HepG2 (cell line): ENCODE results near the gene SEMA4C. TPM values are rescaled to one million over a fixed set of nuclear protein-coding genes. Genes with fewer than 3 reads are reported as not detected.
A peak's percentile ranks its signal among the peaks of the same experiment; 100 is the strongest.

ENCODE experiments used
- ARID2 ChIP-seq: sonication (generic); formaldehyde crosslinking; IDR thresholded peaks from 2 replicates; pipeline ENCODE4 v1.8.1; 2022; ENCODE audit warnings: mild to moderate bottlenecking, missing genetic modification reagents, borderline replicate concordance
- CBFB ChIP-seq: sonication (generic); formaldehyde crosslinking; IDR thresholded peaks from 2 replicates; pipeline ENCODE4 v1.4.0; 2020; ENCODE audit warnings: missing genetic modification reagents
- CBX1 ChIP-seq: IDR thresholded peaks from one replicate; pipeline ENCODE4 v1.6.1; 2016; ENCODE audit warnings: antibody characterized with exemption, low read depth
- ESRRA ChIP-seq: sonication (generic); formaldehyde crosslinking; IDR thresholded peaks from 2 replicates; pipeline ENCODE4 v1.5.1; 2020; ENCODE audit warnings: mild to moderate bottlenecking, low read depth, missing genetic modification reagents
- FOXA1 ChIP-seq, 2 experiments: fragments of 450-650 bp in 1 of 2; sonication (generic) in 1 of 2; formaldehyde crosslinking in 1 of 2; IDR thresholded peaks; 2 replicates each; pipeline versions ENCODE4 v1.4.0 to v1.6.1; 2016 to 2020; ENCODE audit warnings: missing genetic modification reagents in 1 of 2
- HNF4A ChIP-seq: sonication (generic); formaldehyde crosslinking; IDR thresholded peaks from 2 replicates; pipeline ENCODE4 v1.4.0; 2020; ENCODE audit warnings: missing genetic modification reagents
- HNRNPLL ChIP-seq: fragments of 200-400 bp; formaldehyde crosslinking; IDR thresholded peaks from 2 replicates; pipeline ENCODE4 v1.6.1; 2017; ENCODE audit warnings: mild to moderate bottlenecking, low read depth, low read length; ENCODE audit not compliant: poor library complexity, severe bottlenecking
- IRF2 ChIP-seq: IDR thresholded peaks from 2 replicates; pipeline ENCODE4 v1.6.1; 2018; ENCODE audit warnings: missing genetic modification reagents, missing compliant biosample characterization
- KLF16 ChIP-seq, 2 experiments: sonication (generic) in 1 of 2; formaldehyde crosslinking in 1 of 2; IDR thresholded peaks; 2 replicates each; pipeline versions ENCODE4 v1.6.1 to v1.8.0; 2016 to 2023; ENCODE audit warnings: missing genetic modification reagents in 2 of 2, missing compliant biosample characterization in 1 of 2
- MAZ ChIP-seq, 2 experiments: sonication (generic) in 1 of 2; formaldehyde crosslinking in 1 of 2; IDR thresholded peaks; 2 replicates each; pipeline versions ENCODE4 v1.5.0 to v1.6.1; 2012 to 2020; ENCODE audit warnings: low read depth in 2 of 2, mild to moderate bottlenecking in 2 of 2, borderline replicate concordance in 1 of 2, improper control_type of control experiment in 1 of 2, low read length in 1 of 2, missing genetic modification reagents in 1 of 2, moderate library complexity in 1 of 2
- NR1H2 ChIP-seq: sonication (generic); formaldehyde crosslinking; IDR thresholded peaks from 2 replicates; pipeline ENCODE4 v1.8.1; 2022; ENCODE audit warnings: low read depth, missing genetic modification reagents, borderline replicate concordance
- SMARCE1 ChIP-seq: fragments of 450-650 bp; IDR thresholded peaks from 2 replicates; pipeline ENCODE4 v1.6.1; 2017; ENCODE audit warnings: borderline replicate concordance
- TCF7 ChIP-seq: sonication (generic); IDR thresholded peaks from 2 replicates; pipeline ENCODE4 v1.6.1; 2016; ENCODE audit warnings: antibody characterized with exemption, low read depth
- ZFP1 ChIP-seq: IDR thresholded peaks from 2 replicates; pipeline ENCODE4 v1.6.1; 2016
- ZNF12 ChIP-seq: sonication (generic); formaldehyde crosslinking; IDR thresholded peaks from 2 replicates; pipeline ENCODE4 v1.5.0; 2020; ENCODE audit warnings: missing genetic modification reagents
- ZNF333 ChIP-seq: sonication (generic); formaldehyde crosslinking; IDR thresholded peaks from 2 replicates; pipeline ENCODE4 v1.4.0; 2020; ENCODE audit warnings: mild to moderate bottlenecking, missing genetic modification reagents, borderline replicate concordance
- ZNF564 ChIP-seq: sonication (generic); formaldehyde crosslinking; IDR thresholded peaks from 2 replicates; pipeline ENCODE4 v1.8.1; 2023; ENCODE audit warnings: mild to moderate bottlenecking, missing genetic modification reagents
- ZNF747 ChIP-seq: sonication (generic); formaldehyde crosslinking; IDR thresholded peaks from 2 replicates; pipeline ENCODE4 v1.8.1; 2023; ENCODE audit warnings: missing genetic modification reagents, mild to moderate bottlenecking, borderline replicate concordance
- ZSCAN30 ChIP-seq: sonication (generic); formaldehyde crosslinking; IDR thresholded peaks from 2 replicates; pipeline ENCODE4 v1.5.0; 2020; ENCODE audit warnings: mild to moderate bottlenecking, missing genetic modification reagents
- polyA plus RNA-seq, 8 experiments: library from polyadenylated mRNA; depleted of rRNA in 3 of 8; stranded (reverse) in 7 of 8; unstranded in 1 of 8; fragments of >200 nt; fragmentation: Illumina TruSeq in 4 of 8; extraction: Trizol in 4 of 8; gene quantifications; 2 replicates each; pipeline versions ENCODE4 v1.2.1 to v1.2.3, GENCODE V29; 2011 to 2016; ENCODE audit warnings: low read depth in 4 of 8, missing spikeins in 1 of 8, mixed read lengths in 1 of 8; ENCODE audit not compliant: insufficient read depth in 1 of 8
- total RNA-seq, 5 experiments: library from RNA; depleted of rRNA; stranded (reverse); fragments of >200 nt; fragmentation: Illumina TruSeq; extraction: Trizol; gene quantifications; 2 replicates each; pipeline ENCODE4 v1.2.3, GENCODE V29; 2016; ENCODE audit warnings: low read depth in 1 of 5
- TF ChIP-seq, protein P1 (sequence below): sonication (generic); formaldehyde crosslinking; IDR thresholded peaks from 2 replicates; pipeline ENCODE4 v1.4.0; 2020; ENCODE audit warnings: missing genetic modification reagents
- TF ChIP-seq, protein P2 (sequence below): sonication (generic); formaldehyde crosslinking; IDR thresholded peaks from 2 replicates; pipeline ENCODE4 v1.8.1; 2023; ENCODE audit warnings: mild to moderate bottlenecking, moderate library complexity, missing genetic modification reagents
- TF ChIP-seq, protein P3 (sequence below): sonication (generic); formaldehyde crosslinking; IDR thresholded peaks from 2 replicates; pipeline ENCODE4 v1.4.0; 2020; ENCODE audit warnings: missing genetic modification reagents

Gene SEMA4C
- total and polyA plus RNA-seq, 2 of the 13 experiments (the other 11 are each of a cell fraction or from before 2014, with no cell fraction given), result 25.9 to 46.6 TPM

DNA sequence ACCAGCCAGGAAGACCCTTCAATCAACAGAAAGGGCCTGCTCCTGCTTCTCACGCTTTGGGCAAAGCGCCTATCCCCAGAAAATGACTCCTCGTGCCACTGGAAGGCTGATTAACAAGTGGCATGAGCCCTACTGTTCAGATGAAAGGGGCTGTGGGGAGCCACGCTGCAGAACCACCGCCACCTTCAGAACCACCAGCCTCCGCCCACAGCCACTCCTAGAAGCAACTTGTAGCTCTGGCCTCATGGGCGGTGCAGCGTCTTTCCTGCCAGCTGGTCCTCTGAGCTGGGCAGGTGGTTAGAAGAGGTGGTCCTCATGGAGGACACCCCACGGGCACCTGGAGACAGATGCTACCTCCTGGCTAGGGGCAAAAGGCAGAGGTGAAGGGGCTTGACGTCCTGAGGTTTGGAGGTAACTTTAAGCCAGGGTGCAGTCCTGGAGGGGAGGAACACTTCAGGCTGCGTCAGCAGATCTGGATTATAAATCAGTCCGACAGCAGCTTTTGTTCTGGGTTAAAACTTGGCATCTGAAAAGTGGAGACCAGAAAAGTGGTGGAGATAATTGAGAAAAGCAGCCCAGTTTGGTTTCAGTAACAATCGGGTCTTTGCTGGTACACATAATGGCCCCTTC lies 861 bp upstream of the SEMA4C start (continued):
- TF ChIP-seq ARID2 (CRISPR knock-in tag) (no peak; the same call in 1 of the 2 replicates), ZSCAN30 (CRISPR knock-in tag) (no peak), TCF7 (no peak), MAZ (IDR thresholded peaks at IDR 0.05; ENCODE audit: borderline replicate concordance, low read depth, low read length) (no peak), MAZ (CRISPR knock-in tag; IDR thresholded peaks at IDR 0.05; ENCODE audit: low read depth) (no peak), ZNF747 (no peak), CBX1 (no peak), ZNF12 (no peak), SMARCE1 (no peak), IRF2 (CRISPR knock-in tag) (no peak), ZFP1 (CRISPR knock-in tag) (no peak), ESRRA (CRISPR knock-in tag) (no peak), FOXA1 (IDR thresholded peaks at IDR 0.05) (no peak), FOXA1 (CRISPR knock-in tag; IDR thresholded peaks at IDR 0.05) (no peak), KLF16 (CRISPR knock-in tag; IDR thresholded peaks at IDR 0.05) (no peak), ZNF564 (CRISPR knock-in tag) (no peak), HNRNPLL (no peak), NR1H2 (CRISPR knock-in tag) (no peak), CBFB (0 out of 2 replicates have a peak, but pooled peaks have one; percentile 14), HNF4A (CRISPR knock-in tag) (no peak), ZNF333 (CRISPR knock-in tag) (no peak)
- TF ChIP-seq, protein P1, sequence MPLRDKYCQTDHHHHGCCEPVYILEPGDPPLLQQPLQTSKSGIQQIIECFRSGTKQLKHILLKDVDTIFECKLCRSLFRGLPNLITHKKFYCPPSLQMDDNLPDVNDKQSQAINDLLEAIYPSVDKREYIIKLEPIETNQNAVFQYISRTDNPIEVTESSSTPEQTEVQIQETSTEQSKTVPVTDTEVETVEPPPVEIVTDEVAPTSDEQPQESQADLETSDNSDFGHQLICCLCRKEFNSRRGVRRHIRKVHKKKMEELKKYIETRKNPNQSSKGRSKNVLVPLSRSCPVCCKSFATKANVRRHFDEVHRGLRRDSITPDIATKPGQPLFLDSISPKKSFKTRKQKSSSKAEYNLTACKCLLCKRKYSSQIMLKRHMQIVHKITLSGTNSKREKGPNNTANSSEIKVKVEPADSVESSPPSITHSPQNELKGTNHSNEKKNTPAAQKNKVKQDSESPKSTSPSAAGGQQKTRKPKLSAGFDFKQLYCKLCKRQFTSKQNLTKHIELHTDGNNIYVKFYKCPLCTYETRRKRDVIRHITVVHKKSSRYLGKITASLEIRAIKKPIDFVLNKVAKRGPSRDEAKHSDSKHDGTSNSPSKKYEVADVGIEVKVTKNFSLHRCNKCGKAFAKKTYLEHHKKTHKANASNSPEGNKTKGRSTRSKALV (CRISPR knock-in tag), result no peak
- TF ChIP-seq, protein P2, sequence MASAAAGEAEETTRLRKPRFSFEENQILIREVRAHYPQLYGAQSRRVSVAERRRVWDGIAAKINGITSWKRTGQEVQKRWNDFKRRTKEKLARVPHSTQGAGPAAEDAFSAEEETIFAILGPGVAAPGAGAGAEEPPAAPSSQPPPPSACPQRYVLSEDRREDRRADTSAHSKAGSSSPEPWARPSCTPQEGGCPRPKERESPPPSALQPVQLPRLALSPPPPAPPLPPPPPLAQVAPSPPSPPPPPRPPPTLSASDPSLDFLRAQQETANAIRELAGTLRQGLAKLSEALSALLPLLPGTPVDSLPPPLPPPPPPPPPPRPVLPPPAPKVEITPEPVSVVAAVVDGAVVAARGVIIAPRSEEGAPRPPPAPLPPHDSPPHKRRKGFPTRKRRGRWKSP (CRISPR knock-in tag), result 0 out of 2 replicates have a peak, but pooled peaks have one; percentile 3
- TF ChIP-seq, protein P3, sequence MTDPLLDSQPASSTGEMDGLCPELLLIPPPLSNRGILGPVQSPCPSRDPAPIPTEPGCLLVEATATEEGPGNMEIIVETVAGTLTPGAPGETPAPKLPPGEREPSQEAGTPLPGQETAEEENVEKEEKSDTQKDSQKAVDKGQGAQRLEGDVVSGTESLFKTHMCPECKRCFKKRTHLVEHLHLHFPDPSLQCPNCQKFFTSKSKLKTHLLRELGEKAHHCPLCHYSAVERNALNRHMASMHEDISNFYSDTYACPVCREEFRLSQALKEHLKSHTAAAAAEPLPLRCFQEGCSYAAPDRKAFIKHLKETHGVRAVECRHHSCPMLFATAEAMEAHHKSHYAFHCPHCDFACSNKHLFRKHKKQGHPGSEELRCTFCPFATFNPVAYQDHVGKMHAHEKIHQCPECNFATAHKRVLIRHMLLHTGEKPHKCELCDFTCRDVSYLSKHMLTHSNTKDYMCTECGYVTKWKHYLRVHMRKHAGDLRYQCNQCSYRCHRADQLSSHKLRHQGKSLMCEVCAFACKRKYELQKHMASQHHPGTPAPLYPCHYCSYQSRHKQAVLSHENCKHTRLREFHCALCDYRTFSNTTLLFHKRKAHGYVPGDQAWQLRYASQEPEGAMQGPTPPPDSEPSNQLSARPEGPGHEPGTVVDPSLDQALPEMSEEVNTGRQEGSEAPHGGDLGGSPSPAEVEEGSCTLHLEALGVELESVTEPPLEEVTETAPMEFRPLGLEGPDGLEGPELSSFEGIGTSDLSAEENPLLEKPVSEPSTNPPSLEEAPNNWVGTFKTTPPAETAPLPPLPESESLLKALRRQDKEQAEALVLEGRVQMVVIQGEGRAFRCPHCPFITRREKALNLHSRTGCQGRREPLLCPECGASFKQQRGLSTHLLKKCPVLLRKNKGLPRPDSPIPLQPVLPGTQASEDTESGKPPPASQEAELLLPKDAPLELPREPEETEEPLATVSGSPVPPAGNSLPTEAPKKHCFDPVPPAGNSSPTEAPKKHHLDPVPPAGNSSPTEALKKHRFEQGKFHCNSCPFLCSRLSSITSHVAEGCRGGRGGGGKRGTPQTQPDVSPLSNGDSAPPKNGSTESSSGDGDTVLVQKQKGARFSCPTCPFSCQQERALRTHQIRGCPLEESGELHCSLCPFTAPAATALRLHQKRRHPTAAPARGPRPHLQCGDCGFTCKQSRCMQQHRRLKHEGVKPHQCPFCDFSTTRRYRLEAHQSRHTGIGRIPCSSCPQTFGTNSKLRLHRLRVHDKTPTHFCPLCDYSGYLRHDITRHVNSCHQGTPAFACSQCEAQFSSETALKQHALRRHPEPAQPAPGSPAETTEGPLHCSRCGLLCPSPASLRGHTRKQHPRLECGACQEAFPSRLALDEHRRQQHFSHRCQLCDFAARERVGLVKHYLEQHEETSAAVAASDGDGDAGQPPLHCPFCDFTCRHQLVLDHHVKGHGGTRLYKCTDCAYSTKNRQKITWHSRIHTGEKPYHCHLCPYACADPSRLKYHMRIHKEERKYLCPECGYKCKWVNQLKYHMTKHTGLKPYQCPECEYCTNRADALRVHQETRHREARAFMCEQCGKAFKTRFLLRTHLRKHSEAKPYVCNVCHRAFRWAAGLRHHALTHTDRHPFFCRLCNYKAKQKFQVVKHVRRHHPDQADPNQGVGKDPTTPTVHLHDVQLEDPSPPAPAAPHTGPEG (CRISPR knock-in tag), result no peak
